GM18861 (cell line): Measurements from ENCODE around the gene PLSCR3.
A peak's percentile ranks its signal among the peaks of the same experiment; 100 is the strongest.

Experiments used
- ATAC-seq: cut with Tn5 transposase; IDR thresholded peaks from one replicate; pipeline ENCODE4 v1.9.1; 2021; ENCODE audit not compliant: unreplicated experiment

PLSCR3 gene

DNA sequence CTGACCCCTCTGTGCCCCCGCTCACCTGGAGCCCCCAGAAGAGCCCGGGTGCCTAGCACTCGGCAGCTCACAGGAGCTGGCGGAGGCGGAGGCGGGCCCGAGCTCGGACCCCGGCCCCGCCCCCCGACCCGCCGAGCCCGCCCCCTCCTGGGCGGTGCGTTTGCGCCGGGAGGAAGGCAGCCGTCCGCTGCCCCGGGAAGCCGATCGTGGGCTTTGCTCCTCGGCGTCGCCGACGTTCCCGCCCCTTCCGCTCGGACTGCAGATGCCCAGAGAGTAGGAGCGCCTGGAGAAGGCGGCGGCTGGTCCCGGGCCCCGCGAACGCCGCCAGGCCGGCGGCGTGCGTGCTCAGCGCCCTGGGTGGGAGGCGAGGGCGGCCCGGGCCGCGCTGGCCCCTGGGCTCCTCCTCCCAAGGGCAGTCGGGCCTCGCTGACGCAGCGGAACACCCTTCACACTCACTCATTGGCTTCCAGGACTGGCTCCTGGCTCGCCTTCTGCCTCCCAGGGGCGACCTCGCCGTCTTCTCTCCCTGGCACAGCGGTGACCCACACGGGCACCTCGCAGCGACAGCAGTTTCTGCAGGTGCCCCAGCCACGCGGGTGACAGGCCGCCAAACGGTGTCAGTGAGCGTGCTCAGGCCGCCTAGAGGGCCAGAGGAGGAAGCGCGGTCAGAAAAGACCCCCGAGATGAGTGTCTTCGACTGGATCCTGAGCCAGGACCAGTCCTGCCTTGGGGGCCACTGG is at the start of gene PLSCR3:
Gene PLSCR3, minus strand, starts transcription at position 74 of the 740 bp plus-strand sequence. CDS start 415 bp downstream, outside the sequence.
- peak; percentile 71 for ATAC-seq

DNA sequence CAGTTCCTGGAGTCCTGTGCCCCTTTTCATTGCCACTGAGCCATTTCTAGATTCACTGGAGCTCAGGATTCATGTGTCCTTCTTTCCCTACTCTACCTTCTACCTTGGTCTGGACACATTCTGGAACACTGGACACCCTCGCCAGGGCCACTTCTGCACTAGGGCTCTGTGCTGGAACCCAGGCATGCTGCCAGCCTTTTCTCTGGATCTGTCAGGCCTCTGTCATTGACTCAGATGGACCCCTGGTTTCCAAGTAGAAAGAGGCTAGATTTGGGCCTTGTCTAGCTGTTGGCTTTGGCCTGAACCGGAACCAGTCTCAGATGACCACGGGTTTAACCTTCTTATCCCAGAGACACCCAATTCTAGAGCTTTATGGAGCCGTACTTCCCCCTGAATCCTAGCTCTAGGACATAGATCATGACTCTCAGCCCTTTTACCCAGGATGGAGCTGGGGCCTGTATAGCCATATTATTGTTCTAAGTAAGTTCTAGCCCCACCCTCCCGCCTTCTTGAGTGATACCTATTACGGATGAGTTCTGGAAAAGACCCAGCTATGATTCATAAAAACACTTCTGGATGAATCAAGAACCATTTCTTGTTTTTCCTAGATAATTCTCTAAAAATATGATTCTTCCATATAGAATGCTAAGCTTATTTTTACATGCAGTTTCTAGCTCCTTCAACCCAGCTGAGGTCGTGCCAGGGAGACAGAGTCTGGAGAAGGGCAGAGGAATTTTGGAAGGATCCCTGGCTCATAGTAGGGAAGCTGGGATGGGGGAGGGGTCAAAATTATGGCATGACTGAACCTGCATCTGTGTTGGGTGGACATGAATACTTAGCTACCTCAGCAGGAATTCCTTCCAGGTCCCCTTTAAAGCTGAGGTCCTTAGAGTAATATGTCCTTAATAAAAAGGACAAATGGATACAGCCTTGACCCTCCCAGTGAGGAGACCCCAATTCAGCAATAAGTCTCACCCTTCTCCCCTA is 49.5 kb upstream of the PLSCR3 start:
- ATAC-seq: no peak

DNA sequence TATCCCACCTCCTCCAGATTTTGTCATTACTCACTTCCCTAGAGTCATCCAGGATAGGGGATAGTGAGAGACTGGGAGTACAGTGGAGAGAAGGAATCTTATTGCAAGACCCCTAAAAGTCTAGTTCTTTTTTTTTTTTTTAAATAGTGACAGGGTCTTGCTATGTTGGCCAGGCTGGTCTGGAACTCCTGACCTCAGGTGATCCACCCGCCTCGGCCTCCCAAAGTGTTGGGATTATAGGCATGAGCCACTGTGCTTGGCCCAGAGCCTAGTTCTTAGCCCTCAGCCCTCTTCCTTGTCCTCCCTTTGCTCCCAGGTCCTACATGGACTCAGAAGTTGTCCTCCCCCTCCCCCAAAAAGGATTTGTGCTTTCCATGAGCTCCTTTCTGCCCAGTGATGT is 47.8 kb upstream of the PLSCR3 start:
- ATAC-seq: no peak

DNA sequence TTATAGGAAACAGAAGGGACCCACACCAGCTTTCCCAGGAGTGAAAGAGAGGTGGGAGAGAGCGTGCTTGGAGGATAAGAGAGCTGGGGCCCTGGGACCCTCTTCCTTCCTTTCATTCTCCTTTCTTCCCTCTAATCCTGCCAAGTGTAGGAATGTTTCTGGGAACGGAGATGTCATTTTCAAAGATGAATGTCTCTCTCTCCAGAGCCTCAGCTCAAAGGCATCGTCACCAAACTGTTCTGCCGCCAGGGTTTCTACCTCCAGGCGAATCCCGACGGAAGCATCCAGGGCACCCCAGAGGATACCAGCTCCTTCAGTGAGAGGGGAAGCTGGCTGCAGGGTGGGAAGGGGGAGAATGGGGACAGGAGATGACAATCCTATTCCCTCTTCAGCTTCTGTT is 46.9 kb upstream of the PLSCR3 start:
- no peak for ATAC-seq

DNA sequence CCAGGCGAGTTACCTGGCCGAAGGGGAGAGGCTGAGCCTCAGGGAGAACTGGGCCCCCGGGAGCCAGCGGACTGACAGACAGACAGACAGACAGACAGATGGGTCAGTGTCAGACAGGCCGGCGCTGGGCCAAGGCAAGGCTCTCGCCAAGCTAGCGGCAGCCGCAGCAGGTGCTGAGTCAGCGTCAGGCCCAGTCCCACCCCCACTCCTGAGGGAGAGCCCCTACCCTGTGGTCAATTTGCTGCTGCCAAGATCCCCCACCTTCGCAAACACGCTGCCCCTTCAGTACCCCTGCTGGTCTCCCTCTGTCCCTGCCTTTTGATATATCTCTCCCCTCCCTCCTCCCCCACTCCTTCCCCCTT is 46.5 kb upstream of the PLSCR3 start:
- ATAC-seq: no peak

DNA sequence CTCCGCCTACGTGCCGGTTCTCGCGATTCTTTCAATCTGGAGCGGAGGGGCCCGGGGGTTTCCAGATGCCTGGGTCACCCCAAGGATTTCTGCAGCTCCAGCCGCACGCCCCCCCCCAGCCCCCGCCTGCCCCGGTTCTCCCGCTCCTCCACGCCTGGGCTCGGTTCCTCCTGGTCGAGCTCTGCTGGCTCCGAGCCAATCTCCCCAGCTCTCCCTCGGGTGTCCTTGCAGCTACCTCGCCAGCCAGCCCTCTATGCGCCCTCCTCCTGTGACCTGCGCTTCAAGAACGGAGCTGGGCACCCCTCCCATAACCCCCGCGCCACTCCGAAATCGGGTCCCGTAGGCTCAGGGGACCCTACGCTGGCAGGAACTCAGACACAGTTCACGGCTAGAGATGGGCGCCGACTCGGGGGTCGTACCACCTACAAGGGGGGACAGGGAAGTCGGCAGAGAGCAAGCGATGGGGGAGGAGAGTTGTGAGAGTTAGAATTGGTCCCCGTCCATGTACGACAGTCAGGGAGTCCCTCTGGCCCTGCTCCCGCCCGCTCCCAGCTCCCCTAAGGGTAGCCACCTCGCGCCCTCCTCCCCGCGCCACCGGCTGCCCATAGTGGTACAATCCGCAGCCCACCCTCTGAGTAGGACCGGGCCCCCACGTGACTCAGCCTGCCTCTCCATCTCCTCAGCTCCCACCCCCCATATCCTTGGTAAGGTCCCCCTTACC is 45.9 kb upstream of the PLSCR3 start:
- ATAC-seq: no peak

DNA sequence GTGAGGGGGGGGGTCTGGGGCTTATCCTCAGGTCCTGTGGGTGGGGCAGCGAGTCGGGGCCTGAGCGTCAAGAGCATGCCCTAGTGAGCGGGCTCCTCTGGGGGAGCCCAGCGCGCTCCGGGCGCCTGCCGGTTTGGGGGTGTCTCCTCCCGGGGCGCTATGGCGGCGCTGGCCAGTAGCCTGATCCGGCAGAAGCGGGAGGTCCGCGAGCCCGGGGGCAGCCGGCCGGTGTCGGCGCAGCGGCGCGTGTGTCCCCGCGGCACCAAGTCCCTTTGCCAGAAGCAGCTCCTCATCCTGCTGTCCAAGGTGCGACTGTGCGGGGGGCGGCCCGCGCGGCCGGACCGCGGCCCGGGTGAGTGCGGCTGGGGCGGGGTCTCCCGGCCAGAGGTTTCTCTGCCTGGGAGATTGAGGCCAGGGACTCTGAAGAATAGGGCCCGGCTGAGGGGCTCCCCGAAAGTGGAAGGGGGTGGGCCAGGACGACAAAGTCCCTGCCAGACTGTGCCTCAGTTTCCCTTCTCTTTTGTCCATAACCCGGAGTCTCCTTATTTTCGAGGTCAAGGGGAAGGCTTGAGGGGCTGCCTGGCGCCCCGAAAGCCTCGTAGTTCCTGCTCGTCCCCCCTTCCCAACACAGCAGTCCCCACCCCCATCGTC is 45.3 kb upstream of the PLSCR3 start, which contains the start of gene FGF11:
Gene FGF11, plus strand, starts transcription at position 51 of the 651 bp plus-strand sequence. Its CDS starts 109 bp downstream, at position 160.
- no peak for ATAC-seq

DNA sequence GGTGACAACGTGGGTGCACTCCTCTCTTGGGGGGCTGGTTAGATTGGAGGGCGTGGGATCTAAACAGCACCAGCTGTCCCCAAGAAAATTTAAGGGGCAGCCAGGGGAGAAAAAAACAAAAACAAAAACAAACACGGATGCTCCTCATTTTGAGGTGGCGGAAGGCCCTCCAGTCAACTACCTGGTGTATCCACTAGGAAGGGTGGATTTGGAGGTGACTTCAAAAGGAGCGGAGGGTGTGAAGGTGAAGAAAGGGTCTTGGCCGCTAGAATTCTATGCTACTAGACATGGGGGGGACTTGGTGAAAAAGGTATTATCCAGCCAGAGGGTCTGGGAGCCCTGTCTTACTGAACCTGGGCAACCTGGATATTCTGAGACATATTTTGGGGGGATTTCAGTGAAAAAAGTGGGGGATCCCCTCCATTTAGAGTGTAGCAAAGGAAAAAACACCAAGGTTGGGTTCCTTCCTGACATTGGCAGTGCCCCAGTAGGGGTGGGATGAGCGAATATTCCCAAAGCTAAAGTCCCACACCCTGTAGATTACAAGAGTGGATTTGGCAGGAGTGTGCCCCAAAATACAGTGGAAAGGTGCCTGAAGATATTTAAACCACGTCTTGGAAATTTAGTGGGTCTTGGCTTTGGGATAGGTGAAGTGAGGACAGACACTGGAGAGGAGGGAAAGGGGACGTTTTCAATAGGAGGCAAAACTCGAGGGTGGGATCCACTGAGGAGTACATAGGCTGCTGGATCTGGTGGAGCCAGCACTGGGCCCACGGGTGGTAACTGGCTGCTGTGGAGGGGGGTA is 44.5 kb upstream of the PLSCR3 start:
- no peak for ATAC-seq

DNA sequence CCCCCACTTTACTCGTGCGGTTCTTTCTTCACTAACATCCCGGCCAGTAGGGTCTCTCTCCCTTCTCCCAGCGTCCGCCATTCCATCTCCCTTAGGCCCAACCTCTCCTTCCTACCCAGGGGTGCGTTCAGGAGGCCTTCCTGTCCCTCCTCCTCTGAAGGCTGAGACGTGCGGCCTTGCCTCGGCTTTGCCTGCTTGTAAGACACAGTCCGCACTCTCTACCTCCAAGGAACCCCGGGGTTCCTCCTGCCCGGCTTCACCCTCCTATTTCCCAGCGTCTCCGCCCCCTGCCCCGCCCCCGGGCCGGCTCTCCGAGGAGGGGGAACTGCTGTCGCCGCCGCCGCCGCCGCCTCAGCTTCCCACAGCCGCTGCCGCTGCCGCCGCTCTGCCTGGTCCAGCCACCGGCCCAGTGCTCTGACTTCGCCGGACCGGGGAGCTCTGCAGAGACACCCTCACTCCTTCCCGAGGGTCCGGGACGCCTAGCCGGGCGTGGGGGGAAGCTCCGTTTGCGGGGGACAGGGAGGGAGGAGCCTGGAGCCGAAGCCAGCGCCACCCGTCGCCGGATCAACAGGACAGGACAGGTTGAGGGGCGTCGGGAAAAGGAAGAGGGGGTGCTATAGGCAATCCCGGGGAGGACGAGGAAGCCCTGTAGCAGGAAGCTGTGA is 43.8 kb upstream of the PLSCR3 start:
- no peak for ATAC-seq

DNA sequence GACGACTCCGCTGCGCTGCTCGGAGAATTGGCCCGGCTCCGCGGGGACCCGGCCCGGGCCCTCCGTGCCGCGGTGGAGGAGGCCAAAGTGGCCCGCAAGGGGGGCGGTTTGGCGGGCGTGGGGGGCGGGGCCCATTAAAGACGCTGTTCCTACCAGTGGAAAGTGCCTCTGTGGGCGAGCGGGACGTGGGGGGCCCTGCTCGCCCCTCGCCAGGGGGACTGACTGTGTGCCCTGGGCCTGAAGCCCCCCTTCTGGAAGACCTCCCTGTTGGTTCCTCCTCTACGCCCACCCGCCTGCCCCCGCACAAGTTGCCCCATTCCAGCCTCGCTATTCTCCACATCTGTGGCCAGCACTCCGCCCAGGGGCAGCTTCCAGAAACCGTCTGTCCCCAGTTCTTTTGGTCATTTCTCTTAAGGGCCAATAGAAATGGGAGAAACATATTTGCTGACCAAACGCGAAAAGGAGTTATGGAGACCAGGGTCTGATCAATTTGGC is 43.1 kb upstream of the PLSCR3 start:
- no peak for ATAC-seq

DNA sequence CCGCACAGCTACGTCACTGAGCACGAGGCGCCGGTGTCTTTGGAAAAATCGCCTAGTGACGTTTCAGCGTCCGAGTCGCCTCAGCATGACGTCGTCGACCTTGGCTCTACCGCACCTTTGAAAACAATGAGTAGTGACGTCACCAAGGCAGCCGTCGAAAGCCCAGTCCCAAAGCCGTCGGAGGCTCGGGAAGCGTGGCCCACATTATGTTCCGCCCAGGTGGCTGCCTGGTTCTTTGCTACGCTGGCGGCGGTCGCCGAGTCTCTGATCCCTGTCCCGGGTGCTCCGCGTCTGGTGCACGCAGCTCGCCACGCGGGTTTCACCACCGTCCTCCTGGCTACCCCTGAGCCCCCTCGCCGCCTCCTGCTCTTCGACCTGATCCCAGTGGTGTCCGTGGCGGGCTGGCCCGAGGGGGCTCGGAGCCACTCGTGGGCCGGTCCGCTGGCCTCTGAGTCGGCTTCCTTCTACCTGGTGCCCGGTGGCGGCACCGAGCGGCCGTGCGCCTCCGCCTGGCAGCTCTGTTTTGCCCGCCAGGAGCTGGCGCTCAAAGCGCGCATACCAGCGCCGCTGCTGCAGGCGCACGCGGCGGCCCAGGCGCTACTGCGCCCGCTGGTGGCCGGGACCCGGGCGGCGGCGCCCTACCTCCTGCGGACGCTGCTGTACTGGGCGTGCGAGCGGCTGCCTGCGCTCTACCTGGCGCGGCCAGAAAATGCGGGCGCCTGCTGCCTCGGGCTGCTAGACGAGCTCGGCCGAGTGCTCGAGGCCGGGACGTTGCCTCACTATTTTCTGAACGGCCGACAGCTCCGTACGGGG is 42.4 kb upstream of the PLSCR3 start:
- ATAC-seq: peak; percentile 37

DNA sequence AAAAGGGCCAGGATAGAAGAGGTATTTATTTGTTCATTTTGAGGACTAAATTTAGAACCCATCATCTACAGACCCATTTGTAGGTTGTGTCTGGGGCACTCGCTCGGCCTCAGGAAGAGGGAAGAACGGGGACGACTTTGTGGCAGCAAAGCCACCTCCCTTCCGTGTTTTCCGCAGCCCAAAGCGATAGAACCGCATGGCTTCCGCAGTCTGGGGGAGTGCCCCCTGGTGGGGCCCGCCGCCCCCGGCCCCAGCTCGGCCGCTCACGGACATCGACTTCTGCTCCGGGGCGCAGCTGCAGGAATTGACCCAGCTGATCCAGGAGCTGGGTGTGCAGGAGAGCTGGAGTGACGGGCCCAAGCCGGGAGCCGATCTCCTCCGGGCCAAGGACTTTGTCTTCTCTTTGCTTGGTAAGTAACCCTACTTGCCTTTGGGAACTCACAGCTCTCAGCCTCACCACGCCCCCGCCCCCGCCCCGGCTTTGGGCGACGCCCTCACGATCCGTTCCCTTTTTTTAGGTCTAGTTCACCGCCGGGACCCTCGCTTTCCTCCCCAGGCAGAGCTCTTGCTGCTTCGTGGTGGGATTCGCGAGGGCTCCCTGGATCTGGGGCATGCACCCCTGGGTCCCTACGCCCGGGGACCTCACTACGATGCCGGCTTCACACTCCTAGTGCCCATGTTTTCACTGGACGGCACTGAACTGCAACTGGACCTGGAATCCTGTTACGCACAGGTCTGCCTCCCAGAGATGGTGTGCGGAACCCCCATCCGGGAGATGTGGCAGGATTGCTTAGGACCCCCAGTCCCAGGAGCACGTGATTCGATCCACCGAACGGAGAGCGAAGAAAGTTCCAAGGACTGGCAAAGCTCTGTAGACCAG is 41.6 kb upstream of the PLSCR3 start:
- ATAC-seq: peak; percentile 24

DNA sequence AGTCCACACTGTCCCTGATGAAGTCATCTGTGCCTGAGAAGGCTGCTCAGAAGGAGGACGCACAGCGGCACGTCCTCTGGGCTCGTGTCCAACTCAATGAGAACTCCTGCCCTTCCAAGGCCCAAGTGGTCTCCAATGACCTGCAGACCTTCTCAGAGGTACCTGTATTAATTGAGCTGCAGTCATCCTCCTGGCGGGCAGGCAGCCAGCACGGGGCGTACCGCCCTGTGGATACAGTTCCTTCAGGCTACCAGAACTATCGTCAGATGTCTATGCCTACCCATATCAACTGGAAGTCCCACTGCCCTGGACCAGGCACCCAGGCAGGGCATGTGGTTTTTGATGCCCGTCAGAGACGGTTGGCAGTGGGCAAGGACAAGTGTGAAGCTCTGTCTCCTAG is 38.0 kb upstream of the PLSCR3 start:
- no peak for ATAC-seq

DNA sequence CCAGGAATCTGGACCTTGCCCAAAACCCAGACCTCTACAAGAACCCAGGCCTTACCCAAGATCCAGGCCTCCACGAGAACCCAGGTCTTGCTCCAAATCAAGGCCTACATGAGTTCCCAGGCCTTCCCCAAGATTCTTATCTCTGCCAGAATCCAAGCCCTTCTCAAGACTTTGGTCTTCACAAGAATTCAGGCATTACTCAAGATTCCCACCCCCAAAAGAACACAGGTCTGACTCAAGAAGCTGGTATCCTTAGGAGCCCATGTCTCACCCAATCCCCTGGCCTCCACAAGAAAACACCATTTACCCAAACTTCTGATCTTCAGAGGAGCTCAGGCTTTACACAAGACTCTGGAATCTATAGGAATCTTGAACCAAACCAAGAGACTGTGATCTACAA is 36.9 kb upstream of the PLSCR3 start:
- no peak for ATAC-seq

DNA sequence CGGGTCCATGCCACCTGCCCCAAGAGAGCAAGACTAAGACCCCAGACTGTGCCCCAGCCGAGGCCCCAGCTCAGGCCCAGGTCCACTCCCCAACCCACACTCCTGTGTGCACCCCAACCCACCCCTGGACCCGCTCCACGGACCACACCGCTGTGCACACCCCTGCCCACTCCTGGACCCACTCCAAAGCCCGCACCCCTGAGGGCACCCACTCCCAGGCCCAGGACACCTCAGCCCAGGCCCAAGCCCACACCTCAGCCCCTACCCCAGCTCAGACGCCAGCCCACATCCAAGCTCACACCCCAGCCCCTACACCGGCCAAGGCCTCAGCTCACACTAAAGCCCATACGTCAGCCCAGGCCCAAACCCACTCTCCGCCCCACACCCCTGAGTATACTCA is 35.4 kb upstream of the PLSCR3 start:
- ATAC-seq: no peak

DNA sequence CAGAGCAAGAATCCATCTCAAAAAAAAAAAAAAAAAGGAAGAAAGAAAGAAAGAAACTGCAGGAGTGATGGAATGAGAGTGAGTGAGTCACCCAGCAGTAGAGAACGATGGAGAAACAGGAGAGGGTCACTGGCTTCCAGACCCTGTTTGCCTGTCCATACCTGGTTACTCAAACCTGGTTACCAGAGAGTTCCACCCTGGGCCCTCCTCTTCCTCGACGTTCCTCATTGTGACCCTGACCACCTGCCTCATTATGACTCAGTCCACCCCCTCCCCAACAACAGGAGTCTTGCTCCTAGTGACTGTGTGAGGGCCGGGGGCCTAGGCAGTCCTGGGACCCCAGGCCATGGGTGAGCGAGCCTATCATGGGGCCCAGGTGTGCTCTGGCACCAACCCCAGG is 34.2 kb upstream of the PLSCR3 start, which contains the start of gene SPEM3:
Gene SPEM3, plus strand, starts transcription at position 301 of the 400 bp plus-strand sequence. Its CDS starts 46 bp downstream, at position 347.
- ATAC-seq: no peak

DNA sequence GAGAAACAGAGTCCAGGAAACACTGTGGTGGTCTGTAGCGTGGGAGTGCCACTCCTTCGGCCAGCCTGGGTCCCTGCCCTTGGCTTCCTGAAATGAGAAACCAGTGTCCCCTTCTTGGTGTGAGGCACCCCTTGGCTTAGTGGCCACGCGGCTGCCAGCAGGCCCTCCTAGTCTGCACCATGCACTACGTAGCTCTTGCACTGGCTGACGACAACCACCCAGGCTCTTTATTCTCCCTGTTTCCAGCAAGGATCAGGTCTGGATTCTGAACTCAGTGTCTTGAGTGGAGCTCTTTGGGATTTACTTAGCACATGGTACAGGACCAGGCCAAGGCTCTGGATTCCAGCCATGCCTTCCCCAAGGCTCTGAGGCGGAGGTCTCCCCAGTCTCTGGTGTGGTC is 33.2 kb upstream of the PLSCR3 start:
- ATAC-seq: no peak
